HEK293 (cell line): ENCODE measurements around the gene EPB41L2.

Source experiments
- CTCF ChIA-PET: fragments of 350-600 bp; formaldehyde crosslinking; extraction: SDS; loops from one replicate; lab custom pipeline; 2021; ENCODE audit warnings: antibody characterized with exemption; lab: Yijun Ruan, JAX
- POLR2A ChIA-PET: fragments of 300-600 bp; formaldehyde crosslinking; extraction: SDS; loops from one replicate; lab custom pipeline; 2020; ENCODE audit warnings: antibody characterized with exemption, inconsistent platforms; lab: Yijun Ruan, JAX
- H3K27ac ChIP-seq: fragments of 200-500 bp; sonication (Bioruptor generic); 2 replicates; pipeline ENCODE4 v1.5.1; 2014; ENCODE audit warnings: low read depth, low read length, control low read depth, inconsistent platforms; ENCODE audit errors: extremely low read depth
- H3K36me3 ChIP-seq, 2 experiments: fragments of 200-500 bp in 1 of 2; sonication (Bioruptor generic) in 1 of 2; 1 replicate in 1 of 2; 2 replicates in 1 of 2; pipeline ENCODE4 v1.5.1; 2014 to 2017; ENCODE audit warnings: inconsistent platforms in 2 of 2, low read length in 2 of 2; ENCODE audit not compliant: control insufficient read depth in 2 of 2, insufficient read depth in 1 of 2
- H3K4me1 ChIP-seq: fragments of 200-500 bp; sonication (Bioruptor generic); 2 replicates; pipeline ENCODE4 v1.5.1; 2014; ENCODE audit warnings: mild to moderate bottlenecking, low read length, inconsistent platforms; ENCODE audit not compliant: control insufficient read depth, insufficient read depth
- H3K4me3 ChIP-seq: 2 replicates; pipeline ENCODE4 v1.5.1; 2011; ENCODE audit warnings: low read depth, mild to moderate bottlenecking, control low read depth, low read length, moderate library complexity
- H3K9me3 ChIP-seq: fragments of 200-500 bp; sonication (Bioruptor generic); 2 replicates; pipeline ENCODE4 v1.5.1; 2014; ENCODE audit warnings: low read depth, low read length, inconsistent platforms; ENCODE audit not compliant: control insufficient read depth, insufficient read depth
- BCL11A ChIP-seq: fragments of 450-650 bp; formaldehyde crosslinking; IDR thresholded peaks from 2 replicates; pipeline ENCODE4 v1.5.1; 2016; ENCODE audit warnings: low read depth, missing biosample characterization, missing genetic modification characterization
- HOXA7 ChIP-seq: sonication (generic); formaldehyde crosslinking; IDR thresholded peaks from 2 replicates; pipeline ENCODE4 v1.8.1; 2022; ENCODE audit warnings: missing genetic modification reagents, borderline replicate concordance
- HOXC10 ChIP-seq: sonication (generic); formaldehyde crosslinking; IDR thresholded peaks from 2 replicates; pipeline ENCODE4 v1.8.1; 2023; ENCODE audit warnings: mild to moderate bottlenecking, missing genetic modification reagents
- KLF7 ChIP-seq: fragments of 450-650 bp; formaldehyde crosslinking; IDR thresholded peaks from 2 replicates; pipeline ENCODE4 v1.5.1; 2016; ENCODE audit warnings: missing biosample characterization, missing genetic modification characterization, borderline replicate concordance
- ZNF157 ChIP-seq: fragments of 450-650 bp; formaldehyde crosslinking; IDR thresholded peaks from 2 replicates; pipeline ENCODE4 v1.5.1; 2016; ENCODE audit warnings: missing biosample characterization, missing genetic modification characterization
- ZNF202 ChIP-seq: fragments of 450-650 bp; formaldehyde crosslinking; IDR thresholded peaks from 2 replicates; pipeline ENCODE4 v1.5.1; 2016; ENCODE audit warnings: missing biosample characterization, missing genetic modification characterization, borderline replicate concordance
- ZNF223 ChIP-seq: fragments of 450-650 bp; formaldehyde crosslinking; IDR thresholded peaks from 2 replicates; pipeline ENCODE4 v1.5.1; 2016; ENCODE audit warnings: missing biosample characterization, missing genetic modification characterization
- ZNF23 ChIP-seq: fragments of 450-650 bp; formaldehyde crosslinking; IDR thresholded peaks from 2 replicates; pipeline ENCODE4 v1.5.1; 2016; ENCODE audit warnings: missing biosample characterization, missing genetic modification characterization, borderline replicate concordance
- ZNF391 ChIP-seq: fragments of 450-650 bp; formaldehyde crosslinking; IDR thresholded peaks from 2 replicates; pipeline ENCODE4 v1.5.1; 2016; ENCODE audit warnings: low read depth, missing biosample characterization, missing genetic modification characterization, borderline replicate concordance
- ZNF501 ChIP-seq: fragments of 450-650 bp; formaldehyde crosslinking; IDR thresholded peaks from 2 replicates; pipeline ENCODE4 v1.5.1; 2016; ENCODE audit warnings: missing biosample characterization, missing genetic modification characterization
- ZNF585B ChIP-seq: fragments of 450-650 bp; formaldehyde crosslinking; IDR thresholded peaks from 2 replicates; pipeline ENCODE4 v1.5.1; 2016; ENCODE audit warnings: missing biosample characterization, missing genetic modification characterization
- ZNF654 ChIP-seq: fragments of 450-650 bp; formaldehyde crosslinking; IDR thresholded peaks from 2 replicates; pipeline ENCODE4 v1.5.1; 2016; ENCODE audit warnings: low read depth, missing biosample characterization, missing genetic modification characterization
- ZNF768 ChIP-seq: fragments of 450-650 bp; formaldehyde crosslinking; IDR thresholded peaks from 2 replicates; pipeline ENCODE4 v1.5.1; 2018; ENCODE audit warnings: missing biosample characterization, mild to moderate bottlenecking, missing genetic modification characterization
- ZNF837 ChIP-seq: fragments of 450-650 bp; formaldehyde crosslinking; IDR thresholded peaks from 2 replicates; pipeline ENCODE4 v1.5.1; 2016; ENCODE audit warnings: missing biosample characterization, missing genetic modification characterization
- ZSCAN30 ChIP-seq: fragments of 450-650 bp; IDR thresholded peaks from 2 replicates; pipeline ENCODE4 v1.5.1; 2018; ENCODE audit warnings: missing biosample characterization, mild to moderate bottlenecking, missing genetic modification characterization, moderate library complexity
- ZXDB ChIP-seq: fragments of 450-650 bp; formaldehyde crosslinking; IDR thresholded peaks from 2 replicates; pipeline ENCODE4 v1.5.1; 2016; ENCODE audit warnings: missing biosample characterization, missing genetic modification characterization
- TF ChIP-seq, protein P1 (sequence below): fragments of 450-650 bp; formaldehyde crosslinking; IDR thresholded peaks from 2 replicates; pipeline ENCODE4 v1.5.1; 2017; ENCODE audit warnings: missing biosample characterization, missing genetic modification characterization
- TF ChIP-seq, protein P2 (sequence below): fragments of 450-650 bp; formaldehyde crosslinking; IDR thresholded peaks from 2 replicates; pipeline ENCODE4 v1.5.1; 2016; ENCODE audit warnings: missing biosample characterization, missing genetic modification characterization, borderline replicate concordance
- TF ChIP-seq, protein P3 (sequence below): fragments of 450-650 bp; formaldehyde crosslinking; optimal IDR thresholded peaks from 2 replicates; pipeline ENCODE3; 2016; ENCODE audit warnings: missing biosample characterization, mild to moderate bottlenecking, missing genetic modification characterization
- TF ChIP-seq, protein P4 (sequence below): fragments of 450-650 bp; formaldehyde crosslinking; IDR thresholded peaks from 2 replicates; pipeline ENCODE4 v1.5.1; 2016; ENCODE audit warnings: missing biosample characterization, missing genetic modification characterization
- TF ChIP-seq, protein P5 (sequence below): fragments of 450-650 bp; formaldehyde crosslinking; IDR thresholded peaks from 2 replicates; pipeline ENCODE4 v1.5.1; 2016; ENCODE audit warnings: missing biosample characterization, missing genetic modification characterization

The EPB41L2 gene

DNA sequence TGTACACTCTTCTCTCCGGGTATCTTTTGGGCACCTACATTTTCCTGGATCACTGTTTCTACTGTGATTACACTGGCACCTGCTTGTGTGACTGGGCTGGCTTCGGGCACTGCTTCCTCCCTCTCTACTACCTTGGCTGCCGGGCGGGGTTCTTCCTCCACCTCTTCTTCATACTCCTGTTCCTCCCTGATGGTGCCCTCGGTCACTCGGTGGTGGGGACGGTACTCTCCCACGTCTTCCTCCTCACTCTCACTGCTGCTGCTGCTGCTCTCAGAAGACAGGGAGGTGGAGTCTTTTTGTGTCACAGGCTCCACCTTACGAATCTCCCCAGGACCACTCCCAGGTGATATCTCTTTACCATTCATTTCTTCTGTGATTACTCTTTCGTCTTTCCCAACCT lies 193.4 kb downstream of the EPB41L2 start:
- ChIA-PET POLR2A (no interaction called here), CTCF (interaction anchor here (1.9 to 5.3 kb wide), 2 partner anchors 15 to 80 kb away, joined by 5 to 55 read pairs; no protein-coding TSS in a partner anchor)
- Histone ChIP-seq H3K4me1 (no peaks in the 10 kb centered on the region), H3K27ac (no peak overlapping the region), H3K9me3 (no peaks in the 10 kb centered on the region), H3K36me3 (peaks cover 0 to 42% of the 10 kb centered on the region in 2 experiments), H3K4me3 (no peak overlapping the region)
- TF ChIP-seq, protein P1, sequence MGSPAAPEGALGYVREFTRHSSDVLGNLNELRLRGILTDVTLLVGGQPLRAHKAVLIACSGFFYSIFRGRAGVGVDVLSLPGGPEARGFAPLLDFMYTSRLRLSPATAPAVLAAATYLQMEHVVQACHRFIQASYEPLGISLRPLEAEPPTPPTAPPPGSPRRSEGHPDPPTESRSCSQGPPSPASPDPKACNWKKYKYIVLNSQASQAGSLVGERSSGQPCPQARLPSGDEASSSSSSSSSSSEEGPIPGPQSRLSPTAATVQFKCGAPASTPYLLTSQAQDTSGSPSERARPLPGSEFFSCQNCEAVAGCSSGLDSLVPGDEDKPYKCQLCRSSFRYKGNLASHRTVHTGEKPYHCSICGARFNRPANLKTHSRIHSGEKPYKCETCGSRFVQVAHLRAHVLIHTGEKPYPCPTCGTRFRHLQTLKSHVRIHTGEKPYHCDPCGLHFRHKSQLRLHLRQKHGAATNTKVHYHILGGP (tag by site-specific recombination): no peak
- TF ChIP-seq, protein P2, sequence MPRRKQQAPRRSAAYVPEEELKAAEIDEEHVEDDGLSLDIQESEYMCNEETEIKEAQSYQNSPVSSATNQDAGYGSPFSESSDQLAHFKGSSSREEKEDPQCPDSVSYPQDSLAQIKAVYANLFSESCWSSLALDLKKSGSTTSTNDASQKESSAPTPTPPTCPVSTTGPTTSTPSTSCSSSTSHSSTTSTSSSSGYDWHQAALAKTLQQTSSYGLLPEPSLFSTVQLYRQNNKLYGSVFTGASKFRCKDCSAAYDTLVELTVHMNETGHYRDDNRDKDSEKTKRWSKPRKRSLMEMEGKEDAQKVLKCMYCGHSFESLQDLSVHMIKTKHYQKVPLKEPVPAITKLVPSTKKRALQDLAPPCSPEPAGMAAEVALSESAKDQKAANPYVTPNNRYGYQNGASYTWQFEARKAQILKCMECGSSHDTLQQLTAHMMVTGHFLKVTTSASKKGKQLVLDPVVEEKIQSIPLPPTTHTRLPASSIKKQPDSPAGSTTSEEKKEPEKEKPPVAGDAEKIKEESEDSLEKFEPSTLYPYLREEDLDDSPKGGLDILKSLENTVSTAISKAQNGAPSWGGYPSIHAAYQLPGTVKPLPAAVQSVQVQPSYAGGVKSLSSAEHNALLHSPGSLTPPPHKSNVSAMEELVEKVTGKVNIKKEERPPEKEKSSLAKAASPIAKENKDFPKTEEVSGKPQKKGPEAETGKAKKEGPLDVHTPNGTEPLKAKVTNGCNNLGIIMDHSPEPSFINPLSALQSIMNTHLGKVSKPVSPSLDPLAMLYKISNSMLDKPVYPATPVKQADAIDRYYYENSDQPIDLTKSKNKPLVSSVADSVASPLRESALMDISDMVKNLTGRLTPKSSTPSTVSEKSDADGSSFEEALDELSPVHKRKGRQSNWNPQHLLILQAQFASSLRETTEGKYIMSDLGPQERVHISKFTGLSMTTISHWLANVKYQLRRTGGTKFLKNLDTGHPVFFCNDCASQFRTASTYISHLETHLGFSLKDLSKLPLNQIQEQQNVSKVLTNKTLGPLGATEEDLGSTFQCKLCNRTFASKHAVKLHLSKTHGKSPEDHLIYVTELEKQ: no peak
- TF ChIP-seq ZNF585B (tag by site-specific recombination) (no peak), ZNF202 (tag by site-specific recombination) (no peak)

DNA sequence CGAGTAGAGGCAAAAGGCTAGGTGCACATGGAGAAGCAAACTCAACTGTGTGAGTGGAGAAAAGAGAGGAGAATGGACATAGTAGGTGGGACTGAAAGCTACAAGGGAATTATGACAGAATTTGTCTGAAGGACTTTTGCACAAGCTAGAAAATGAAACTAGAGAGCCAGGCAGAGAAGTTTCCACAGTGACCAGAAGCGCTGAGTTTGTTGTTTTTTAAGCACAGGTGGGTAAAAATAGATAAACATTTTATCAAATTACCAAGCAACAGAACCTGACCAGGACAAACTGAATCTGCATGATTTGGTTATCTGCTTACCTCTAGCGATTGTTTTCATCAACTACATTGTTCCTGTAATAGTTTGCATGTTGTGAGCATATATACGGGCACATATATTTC lies 197.3 kb downstream of the EPB41L2 start:
- POLR2A ChIA-PET: no interaction called here
- peaks cover 0 to 61% of the 10 kb centered on the region in 2 experiments for H3K36me3 ChIP-seq
- no peaks in the 10 kb centered on the region for H3K9me3 ChIP-seq
- H3K4me1 ChIP-seq: no peaks in the 10 kb centered on the region
- CTCF ChIA-PET: interaction anchor here (1.3 kb wide), 1 partner anchor 668 kb away, joined by 3 read pairs; no protein-coding TSS in a partner anchor
- no peak overlapping the region for H3K27ac ChIP-seq
- no peak overlapping the region for H3K4me3 ChIP-seq
- TF ChIP-seq ZXDB (tag by site-specific recombination) (no peak), ZNF501 (tag by site-specific recombination) (no peak), ZSCAN30 (tag by site-specific recombination) (no peak), ZNF202 (tag by site-specific recombination) (no peak), HOXC10 (no peak), KLF7 (tag by site-specific recombination) (no peak), ZNF391 (tag by site-specific recombination) (no peak), ZNF654 (tag by site-specific recombination) (no peak)
- TF ChIP-seq, protein P3, sequence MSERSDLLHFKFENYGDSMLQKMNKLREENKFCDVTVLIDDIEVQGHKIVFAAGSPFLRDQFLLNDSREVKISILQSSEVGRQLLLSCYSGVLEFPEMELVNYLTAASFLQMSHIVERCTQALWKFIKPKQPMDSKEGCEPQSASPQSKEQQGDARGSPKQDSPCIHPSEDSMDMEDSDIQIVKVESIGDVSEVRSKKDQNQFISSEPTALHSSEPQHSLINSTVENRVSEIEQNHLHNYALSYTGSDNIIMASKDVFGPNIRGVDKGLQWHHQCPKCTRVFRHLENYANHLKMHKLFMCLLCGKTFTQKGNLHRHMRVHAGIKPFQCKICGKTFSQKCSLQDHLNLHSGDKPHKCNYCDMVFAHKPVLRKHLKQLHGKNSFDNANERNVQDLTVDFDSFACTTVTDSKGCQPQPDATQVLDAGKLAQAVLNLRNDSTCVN (tag by site-specific recombination): no peak
- TF ChIP-seq, protein P4, sequence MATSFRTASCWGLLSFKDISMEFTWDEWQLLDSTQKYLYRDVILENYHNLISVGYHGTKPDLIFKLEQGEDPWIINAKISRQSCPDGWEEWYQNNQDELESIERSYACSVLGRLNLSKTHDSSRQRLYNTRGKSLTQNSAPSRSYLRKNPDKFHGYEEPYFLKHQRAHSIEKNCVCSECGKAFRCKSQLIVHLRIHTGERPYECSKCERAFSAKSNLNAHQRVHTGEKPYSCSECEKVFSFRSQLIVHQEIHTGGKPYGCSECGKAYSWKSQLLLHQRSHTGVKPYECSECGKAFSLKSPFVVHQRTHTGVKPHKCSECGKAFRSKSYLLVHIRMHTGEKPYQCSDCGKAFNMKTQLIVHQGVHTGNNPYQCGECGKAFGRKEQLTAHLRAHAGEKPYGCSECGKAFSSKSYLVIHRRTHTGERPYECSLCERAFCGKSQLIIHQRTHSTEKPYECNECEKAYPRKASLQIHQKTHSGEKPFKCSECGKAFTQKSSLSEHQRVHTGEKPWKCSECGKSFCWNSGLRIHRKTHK (tag by site-specific recombination): no peak

DNA sequence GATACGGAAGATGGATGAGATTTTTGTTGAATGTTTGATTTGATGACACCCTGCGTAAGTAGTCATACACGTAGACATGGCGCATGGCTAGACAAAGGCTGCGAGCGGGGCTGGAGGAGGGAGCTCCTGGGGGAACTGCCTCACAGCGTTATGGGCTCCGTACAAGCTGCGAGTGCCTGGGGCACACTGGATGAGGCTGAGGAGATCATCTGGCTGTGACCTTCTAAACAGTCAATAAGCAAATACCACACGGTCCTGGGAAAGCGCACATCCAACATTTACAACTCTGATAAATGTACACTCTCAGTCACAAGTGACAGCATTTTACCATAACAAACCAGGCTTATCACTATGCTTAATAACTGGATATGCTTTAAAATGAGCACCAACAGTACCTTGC lies 198.7 kb downstream of the EPB41L2 start:
- CTCF ChIA-PET: interaction anchor here (0.6 to 2.7 kb wide), 4 partner anchors 8 to 861 kb away, joined by 3 to 18 read pairs (median 3); no protein-coding TSS in a partner anchor
- POLR2A ChIA-PET: no interaction called here
- Histone ChIP-seq H3K9me3 (no peaks in the 10 kb centered on the region), H3K4me1 (no peaks in the 10 kb centered on the region), H3K36me3 (peaks cover 0 to 55% of the 10 kb centered on the region in 2 experiments), H3K4me3 (no peak overlapping the region), H3K27ac (no peak overlapping the region)
- TF ChIP-seq ZNF768 (no peak), ZNF157 (tag by site-specific recombination) (no peak), BCL11A (tag by site-specific recombination) (no peak), HOXA7 (CRISPR knock-in tag) (no peak), ZNF223 (tag by site-specific recombination) (no peak), ZNF23 (tag by site-specific recombination) (no peak), ZNF837 (no peak)
- TF ChIP-seq, protein P5, sequence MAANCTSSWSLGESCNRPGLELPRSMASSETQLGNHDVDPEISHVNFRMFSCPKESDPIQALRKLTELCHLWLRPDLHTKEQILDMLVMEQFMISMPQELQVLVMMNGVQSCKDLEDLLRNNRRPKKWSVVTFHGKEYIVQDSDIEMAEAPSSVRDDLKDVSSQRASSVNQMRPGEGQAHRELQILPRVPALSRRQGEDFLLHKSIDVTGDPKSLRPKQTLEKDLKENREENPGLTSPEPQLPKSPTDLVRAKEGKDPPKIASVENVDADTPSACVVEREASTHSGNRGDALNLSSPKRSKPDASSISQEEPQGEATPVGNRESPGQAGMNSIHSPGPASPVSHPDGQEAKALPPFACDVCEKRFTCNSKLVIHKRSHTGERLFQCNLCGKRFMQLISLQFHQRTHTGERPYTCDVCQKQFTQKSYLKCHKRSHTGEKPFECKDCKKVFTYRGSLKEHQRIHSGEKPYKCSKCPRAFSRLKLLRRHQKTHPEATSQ (tag by site-specific recombination): no peak
- TF ChIP-seq, protein P3 (tag by site-specific recombination): no peak
